Subcutaneous preadipocyte (primary cell): ENCODE measurements around the gene CRP. TPM values are rescaled to one million over a fixed set of nuclear protein-coding genes. Genes with fewer than 3 reads are reported as not detected.

Source experiments
- total RNA-seq: library from RNA; depleted of rRNA; stranded (reverse); fragments of >200 nt; gene quantifications from 2 replicates; pipeline ENCODE4 v1.2.3, GENCODE V29; 2012

The CRP gene, protein sequence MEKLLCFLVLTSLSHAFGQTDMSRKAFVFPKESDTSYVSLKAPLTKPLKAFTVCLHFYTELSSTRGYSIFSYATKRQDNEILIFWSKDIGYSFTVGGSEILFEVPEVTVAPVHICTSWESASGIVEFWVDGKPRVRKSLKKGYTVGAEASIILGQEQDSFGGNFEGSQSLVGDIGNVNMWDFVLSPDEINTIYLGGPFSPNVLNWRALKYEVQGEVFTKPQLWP
- total RNA-seq: not detected in 2 replicates

DNA sequence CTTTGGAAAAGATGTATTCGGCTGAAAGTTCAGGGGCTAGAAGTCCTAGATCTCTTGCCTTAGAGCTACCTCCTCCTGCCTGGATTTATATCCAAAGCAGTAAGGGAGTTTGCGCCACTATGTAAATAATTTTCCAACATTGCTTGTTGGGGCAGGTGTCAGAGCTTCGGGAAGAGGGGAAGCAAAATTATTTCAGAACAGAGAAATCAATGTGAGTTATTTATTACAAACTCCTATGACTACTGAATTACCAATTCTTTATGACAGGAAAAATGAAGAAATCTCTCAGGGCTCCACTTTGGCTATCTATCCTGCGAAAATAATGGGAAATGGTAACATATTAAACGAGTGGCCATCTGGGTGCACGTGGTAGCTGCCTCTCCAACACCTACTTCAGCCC, at the start of gene CRP:
CRP (minus strand) TSS at position 61 of the 400 bp plus-strand sequence. CDS start 104 bp downstream, outside the sequence.

Other genes with a start within 250 kb of the CRP start
- gene OR10J5, start 178.6 kb downstream of the CRP start, total RNA-seq: not detected in 2 replicates
- not detected in 2 replicates for gene APCS, start 126.8 kb downstream of the CRP start, total RNA-seq
- 15.2 and 33.1 TPM in 2 replicates for gene DUSP23, start 66.4 kb upstream of the CRP start, total RNA-seq
- not detected in 2 replicates for gene FCRL6, start 87.8 kb upstream of the CRP start, total RNA-seq
- under 0.01 TPM in 1 of 2 replicates, not detected in the other for gene SLAMF8, start 112.3 kb upstream of the CRP start, total RNA-seq
- gene VSIG8, start 148.1 kb upstream of the CRP start, total RNA-seq: not detected in 2 replicates
- gene CFAP45, start 185.6 kb upstream of the CRP start, total RNA-seq: 0.37 and 0.39 TPM in 2 replicates
- gene TAGLN2, start 210.9 kb upstream of the CRP start, total RNA-seq: 182 and 238 TPM in 2 replicates
- not detected in 2 replicates for gene IGSF9, start 231.0 kb upstream of the CRP start, total RNA-seq
- not detected in 2 replicates for gene SLAMF9, start 239.6 kb upstream of the CRP start, total RNA-seq